Measurements from ENCODE around the gene ANKRD36.
"Not testable (repeated sequence)": the region's sequence is repeated elsewhere in the genome, so short reads cannot be mapped to it uniquely, and the experiment has no call there.

Gene ANKRD36

DNA sequence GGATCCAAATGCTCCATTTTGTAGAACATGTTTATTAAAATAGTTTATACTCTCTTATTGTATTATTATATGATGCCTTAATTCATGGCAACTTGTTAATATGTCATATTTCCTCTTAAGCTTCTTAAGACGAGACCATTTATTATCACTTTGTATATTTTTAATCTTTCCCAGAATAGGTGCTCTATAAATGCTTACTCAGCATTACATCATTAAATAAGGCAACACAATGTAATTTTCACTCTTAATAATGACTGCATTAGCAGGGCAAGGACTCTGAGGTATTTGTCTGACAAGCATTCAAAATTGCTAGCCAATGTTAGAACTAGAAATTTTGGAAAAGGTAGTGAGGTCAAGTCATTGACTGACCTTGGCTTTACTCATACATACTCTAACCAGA, 180.7 kb downstream of the ANKRD36 start:
- not testable (repeated sequence) for DNase-seq (ENCODE audit: low read depth in 2 of 2)

All from stimulated activated CD8-positive, alpha-beta memory T cell treated with anti-CD3 and anti-CD28 coated beads, Interleukin-2, amount 100 ng/mL, for 48 hours (primary cell).